Thoracic aorta (tissue), 2 donors: Measurements from ENCODE around the gene MAP7D1. TPM values are rescaled to one million over a fixed set of nuclear protein-coding genes. Genes with fewer than 3 reads are reported as not detected.

Experiments
- ATAC-seq: fragments of 150-250 bp; one replicate; pipeline ENCODE4 v1.8.0; 2017; ENCODE audit warnings: low read depth; ENCODE audit not compliant: insufficient number of reproducible peaks, low FRiP score
- DNase-seq: peaks from one replicate; pipeline ENCODE4 v3.0.0-alpha.2; 2020; ENCODE audit warnings: low spot score
- H3K27ac ChIP-seq, 2 donors: fragments of 200-600 bp; sonication (generic); 1 replicate in 1 of 2; 2 replicates in 1 of 2; pipeline ENCODE4 v1.5.1; 2016; ENCODE audit warnings: mild to moderate bottlenecking in 2 of 2, moderate library complexity in 2 of 2
- H3K27me3 ChIP-seq: fragments of 200-600 bp; sonication (generic); replicated peaks from 2 replicates; pipeline ENCODE4 v1.6.0; 2016; ENCODE audit warnings: mild to moderate bottlenecking; ENCODE audit not compliant: insufficient read depth
- H3K36me3 ChIP-seq: fragments of 200-600 bp; sonication (generic); one replicate; pipeline ENCODE4 v1.5.1; 2016
- H3K4me1 ChIP-seq, 2 donors: fragments of 200-600 bp; sonication (generic); 1 replicate in 1 of 2; 2 replicates in 1 of 2; pipeline versions ENCODE4 v1.5.1 to v1.6.0; 2016; ENCODE audit warnings: low read depth in 2 of 2, mild to moderate bottlenecking in 1 of 2; ENCODE audit not compliant: control insufficient read depth in 1 of 2
- H3K4me3 ChIP-seq: fragments of 200-600 bp; sonication (generic); 2 replicates; pipeline ENCODE4 v1.5.1; 2016; ENCODE audit warnings: mild to moderate bottlenecking
- H3K9me3 ChIP-seq: fragments of 200-600 bp; sonication (generic); 2 replicates; pipeline ENCODE4 v1.5.1; 2016
- CTCF ChIP-seq: fragments of 200-600 bp; sonication (generic); IDR thresholded peaks from one replicate; pipeline ENCODE4 v1.5.1; 2019; ENCODE audit warnings: antibody characterized with exemption
- total RNA-seq, 2 donors: library from RNA; depleted of rRNA; stranded (reverse); fragments of >200 nt; gene quantifications; one replicate each; pipeline versions ENCODE4 v1.1.0 to v1.2.3, GENCODE V29; 2016

Gene MAP7D1
- total RNA-seq, 2 donors from 2014 or later = 170 to 186 TPM

- ATAC-seq (no peak), DNase-seq (no peak)
- Histone ChIP-seq H3K4me1 (peaks cover 17 to 33% of the 10 kb centered on the region in 2 donors), H3K27me3 (no peaks in the 10 kb centered on the region), H3K27ac (peak overlapping the region; percentile 51 to 76), H3K9me3 (no peaks in the 10 kb centered on the region), H3K36me3 (no peaks in the 10 kb centered on the region), H3K4me3 (peak overlapping the region; percentile 86)
- no peak for TF ChIP-seq CTCF
These were observed 31.4 kb upstream of the MAP7D1 start for GRCh38 chr1:36124404-36125128.

GRCh38 chr1:36125129-36125991 is 30.6 kb upstream of the MAP7D1 start, which contains the start of gene COL8A2:
TSS of gene COL8A2 (minus strand) at chr1:36125222. CDS start at chr1:36100242, 24,980 bp downstream.
- ATAC-seq (no peak), DNase-seq (no peak)
- TF ChIP-seq CTCF = no peak
- Histone ChIP-seq H3K4me3 (peak within 1 kb of the TSS; percentile 86), H3K27ac (peak within 1 kb of the TSS; percentile 77 to 81), H3K9me3 (no peaks in the 10 kb centered on the region), H3K36me3 (no peaks in the 10 kb centered on the region), H3K27me3 (no peaks in the 10 kb centered on the region), H3K4me1 (peaks cover 10 to 25% of the 10 kb centered on the region in 2 donors)

- DNase-seq (no peak), ATAC-seq (no peak)
- Histone ChIP-seq H3K4me1 (peaks cover 10 to 24% of the 10 kb centered on the region in 2 donors), H3K4me3 (peak overlapping the region; percentile 86), H3K27ac (no peak overlapping the region), H3K9me3 (no peaks in the 10 kb centered on the region), H3K27me3 (no peaks in the 10 kb centered on the region), H3K36me3 (no peaks in the 10 kb centered on the region)
- TF ChIP-seq CTCF = no peak
These were observed 29.8 kb upstream of the MAP7D1 start for GRCh38 chr1:36126005-36126716.

GRCh38 chr1:36126797-36127500 is 29.0 kb upstream of the MAP7D1 start:
- ATAC-seq = no peak
- no peaks in the 10 kb centered on the region for H3K36me3 ChIP-seq
- no peaks in the 10 kb centered on the region for H3K9me3 ChIP-seq
- no peak for DNase-seq
- TF ChIP-seq CTCF = no peak
- no peak overlapping the region for H3K4me3 ChIP-seq
- H3K4me1 ChIP-seq = peaks cover 10 to 24% of the 10 kb centered on the region in 2 donors
- no peaks in the 10 kb centered on the region for H3K27me3 ChIP-seq
- no peak overlapping the region for H3K27ac ChIP-seq
